AG09309 (cell line): ENCODE results near the gene DRC3.

Experiments
- DNase-seq: peaks from one replicate; pipeline ENCODE4 v3.0.0-alpha.2; 2010; ENCODE audit warnings: low read depth
- H3K4me3 ChIP-seq: 2 replicates; pipeline ENCODE4 v1.5.1; 2011; ENCODE audit warnings: mild to moderate bottlenecking, low read depth, low read length, moderate library complexity; ENCODE audit not compliant: control insufficient read depth
- TF ChIP-seq, protein P1 (sequence below): IDR thresholded peaks from 2 replicates; pipeline ENCODE4 v1.5.1; 2011; ENCODE audit warnings: mild to moderate bottlenecking, low read depth, low read length, inconsistent platforms; ENCODE audit not compliant: insufficient read depth, control insufficient read depth; ENCODE audit errors: missing control alignments

Gene DRC3

GRCh38 chr17:18031955-18032354 lies 59.3 kb downstream of the DRC3 start:
- DNase-seq, result no peak
- TF ChIP-seq, protein P1, sequence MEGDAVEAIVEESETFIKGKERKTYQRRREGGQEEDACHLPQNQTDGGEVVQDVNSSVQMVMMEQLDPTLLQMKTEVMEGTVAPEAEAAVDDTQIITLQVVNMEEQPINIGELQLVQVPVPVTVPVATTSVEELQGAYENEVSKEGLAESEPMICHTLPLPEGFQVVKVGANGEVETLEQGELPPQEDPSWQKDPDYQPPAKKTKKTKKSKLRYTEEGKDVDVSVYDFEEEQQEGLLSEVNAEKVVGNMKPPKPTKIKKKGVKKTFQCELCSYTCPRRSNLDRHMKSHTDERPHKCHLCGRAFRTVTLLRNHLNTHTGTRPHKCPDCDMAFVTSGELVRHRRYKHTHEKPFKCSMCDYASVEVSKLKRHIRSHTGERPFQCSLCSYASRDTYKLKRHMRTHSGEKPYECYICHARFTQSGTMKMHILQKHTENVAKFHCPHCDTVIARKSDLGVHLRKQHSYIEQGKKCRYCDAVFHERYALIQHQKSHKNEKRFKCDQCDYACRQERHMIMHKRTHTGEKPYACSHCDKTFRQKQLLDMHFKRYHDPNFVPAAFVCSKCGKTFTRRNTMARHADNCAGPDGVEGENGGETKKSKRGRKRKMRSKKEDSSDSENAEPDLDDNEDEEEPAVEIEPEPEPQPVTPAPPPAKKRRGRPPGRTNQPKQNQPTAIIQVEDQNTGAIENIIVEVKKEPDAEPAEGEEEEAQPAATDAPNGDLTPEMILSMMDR, result no peak
- H3K4me3 ChIP-seq, result no peak overlapping the region

DNA sequence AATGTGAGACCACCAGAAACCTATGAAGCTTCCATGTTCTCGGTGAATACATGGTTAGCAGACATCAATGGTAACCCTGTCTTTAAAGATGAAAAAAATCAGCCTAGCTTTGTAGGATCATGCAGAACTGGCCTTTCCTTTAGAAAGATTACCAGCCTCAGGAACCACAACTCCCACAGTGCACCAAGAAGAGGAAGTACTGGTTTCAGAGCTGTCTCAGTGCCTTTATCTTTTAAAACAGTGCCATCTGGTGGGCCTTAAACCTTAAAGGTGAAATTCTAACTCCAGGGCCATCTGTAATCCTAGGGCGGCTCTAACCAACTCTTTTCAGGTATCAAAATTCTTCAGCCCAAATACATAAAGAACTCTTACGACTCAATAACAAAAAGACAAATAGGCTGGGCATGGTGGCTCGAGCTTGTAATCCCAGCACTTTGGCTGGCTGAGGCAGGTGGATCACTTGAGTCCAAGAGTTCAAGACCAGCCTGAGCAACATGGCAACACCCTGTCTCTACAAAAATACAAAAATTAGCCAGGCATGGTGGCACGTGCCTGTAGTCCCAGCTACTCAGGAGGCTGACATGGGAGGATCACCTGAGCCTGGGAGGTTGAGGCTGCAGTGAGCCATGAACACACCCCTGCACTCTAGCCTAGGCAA lies 60.9 kb downstream of the DRC3 start:
- TF ChIP-seq, protein P1, result peak; percentile 62
- H3K4me3 ChIP-seq, result no peak overlapping the region
- DNase-seq, result peak; percentile 70

- H3K4me3 ChIP-seq, result no peak overlapping the region
- no peak for DNase-seq
- TF ChIP-seq, protein P1, result no peak
Measured at GRCh38 chr17:18035704-18036103, 63.0 kb downstream of the DRC3 start.

- no peak overlapping the region for H3K4me3 ChIP-seq
- DNase-seq, result no peak
- TF ChIP-seq, protein P1, result no peak
Measured at GRCh38 chr17:18037486-18037885, 64.8 kb downstream of the DRC3 start.

- DNase-seq, result no peak
- TF ChIP-seq, protein P1, result no peak
- H3K4me3 ChIP-seq, result peak overlapping the region; percentile 80
Measured at GRCh38 chr17:18038149-18038850, 65.6 kb downstream of the DRC3 start.

- peak within 1 kb of the TSS; percentile 80 for H3K4me3 ChIP-seq
- peak; percentile 93 for DNase-seq
- TF ChIP-seq, protein P1, result no peak
Measured at GRCh38 chr17:18038861-18039534, 66.3 kb downstream of the DRC3 start, which contains the start of the genes ATPAF2 and GID4. Gene ATPAF2, minus strand, starts transcription at chr17:18039168. Its CDS starts 155 bp downstream, at chr17:18039013. Gene GID4, plus strand, starts transcription at chr17:18039408. Its CDS starts 57 bp downstream, at chr17:18039465.
